Heart left ventricle (tissue), 13 donors: Measurements from ENCODE around the gene MEGF9.

Experiments used
- CTCF ChIP-seq, 12 donors: fragments of 200-600 bp; sonication (generic) in 4 of 12; IDR thresholded peaks; one replicate each; pipeline versions ENCODE4 v1.5.0 to v1.8.0; 2018 to 2022; ENCODE audit warnings: antibody characterized with exemption in 12 of 12, mild to moderate bottlenecking in 5 of 12
- POLR2A ChIP-seq, 2 donors: fragments of 450-650 bp; IDR thresholded peaks; one replicate each; pipeline ENCODE4 v1.6.1; 2017; ENCODE audit warnings: antibody characterized with exemption in 2 of 2, mild to moderate bottlenecking in 2 of 2, moderate library complexity in 2 of 2
- donor health status: ischemic (EF 13 %, LVEDD 7.1; RV severe dilation, severe dysfunction).
- donor health status: DM: no; HTN: yes; CAD: no.
- donor health status: DM: no; HTN: no; CAD: no.
- donor health status: ischemic (EF 25% LVEDD 6.9; RV normal size, moderate dysfunction).
- donor health status: ischemic (EF 25% LVEDD 5.7; RV mildly dilated, moderate dysfunction).
- donor health status: ischemic (EF 35%, LVEDD 5.7; RV mildly dilated, moderate dysfunction).
- donor health status: nonischemic (EF 11% LVEDD 7.7; RV severe dilation, severe dysfunction).
- donor health status: DM: yes; HTN: yes; CAD: no.
- donor health status: PGD.
- donor health status: ischemic (EF 29% LVEDD 5.4; RV normal size, mild dysfunction).
- donor health status: nonischemic (EF 23%, LVEDD 6.1; RV moderate dilation, normal function).

DNA sequence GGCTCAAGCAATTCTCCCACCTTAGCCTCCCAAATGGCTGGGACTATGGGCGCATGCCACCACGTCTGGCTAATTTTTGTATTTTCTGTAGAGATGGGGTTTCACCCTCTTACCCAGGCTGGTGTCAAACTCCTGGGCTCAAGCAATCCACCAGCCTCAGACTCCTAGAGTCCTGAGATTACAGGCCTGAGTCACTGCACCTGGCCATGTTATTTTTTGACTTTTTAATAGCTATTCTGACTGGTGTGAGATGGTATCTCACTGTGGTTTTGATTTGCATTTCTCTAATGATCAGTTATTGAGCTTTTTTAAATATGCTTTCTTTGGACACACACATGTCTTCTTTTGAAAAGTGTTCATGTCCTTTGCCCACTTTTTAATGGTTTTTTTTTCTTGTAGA lies 40.8 kb upstream of the MEGF9 start:
- TF ChIP-seq CTCF (IDR thresholded peaks at IDR 0.05) (no peak), POLR2A (IDR thresholded peaks at IDR 0.05) (no peak)
